Mesendoderm (in vitro differentiated cells): ENCODE data around the gene PFDN2.

Source experiments
- DNase-seq: peaks from one replicate; pipeline ENCODE4 v3.0.0; 2013
- H2AK5ac ChIP-seq: 2 replicates; pipeline ENCODE4 v1.6.1; 2013; ENCODE audit warnings: low read length, inconsistent platforms
- H2BK120ac ChIP-seq: 2 replicates; pipeline ENCODE4 v1.6.1; 2013; ENCODE audit warnings: low read depth, mild to moderate bottlenecking, low read length, moderate library complexity, mixed read lengths
- H2BK15ac ChIP-seq: replicated peaks from 2 replicates; pipeline ENCODE4 v1.6.1; 2013; ENCODE audit warnings: low read depth, mild to moderate bottlenecking, moderate library complexity
- H2BK5ac ChIP-seq: 2 replicates; pipeline ENCODE4 v1.6.1; 2013; ENCODE audit warnings: low read length, inconsistent platforms
- H3K18ac ChIP-seq: 2 replicates; pipeline ENCODE4 v1.6.1; 2013; ENCODE audit warnings: mild to moderate bottlenecking, low read length, mixed read lengths
- H3K23ac ChIP-seq: one replicate; pipeline ENCODE4 v1.6.1; 2013; ENCODE audit warnings: low read length
- H3K27ac ChIP-seq: 2 replicates; pipeline ENCODE4 v1.5.1; 2013; ENCODE audit warnings: low read depth, mild to moderate bottlenecking, inconsistent platforms, low read length, moderate library complexity
- H3K27me3 ChIP-seq: 2 replicates; pipeline ENCODE4 v1.6.1; 2013; ENCODE audit warnings: low read length, control low read depth, mild to moderate bottlenecking, inconsistent platforms; ENCODE audit not compliant: insufficient read depth, poor library complexity
- H3K36me3 ChIP-seq: 2 replicates; pipeline ENCODE4 v1.6.1; 2013; ENCODE audit warnings: low read length, inconsistent platforms; ENCODE audit not compliant: control insufficient read depth, insufficient read depth
- H3K4ac ChIP-seq: one replicate; pipeline ENCODE4 v1.6.1; 2013; ENCODE audit warnings: low read depth, mild to moderate bottlenecking, low read length, moderate library complexity
- H3K4me1 ChIP-seq: 2 replicates; pipeline ENCODE4 v1.6.1; 2013; ENCODE audit warnings: low read depth, low read length, inconsistent platforms; ENCODE audit not compliant: control insufficient read depth
- H3K4me2 ChIP-seq: 2 replicates; pipeline ENCODE4 v1.6.1; 2013; ENCODE audit warnings: low read length
- H3K4me3 ChIP-seq: 2 replicates; pipeline ENCODE4 v1.5.1; 2013; ENCODE audit warnings: mild to moderate bottlenecking, low read length
- H3K56ac ChIP-seq: one replicate; pipeline ENCODE4 v1.6.1; 2013; ENCODE audit warnings: low read length
- H3K79me1 ChIP-seq: 2 replicates; pipeline ENCODE4 v1.6.1; 2013; ENCODE audit warnings: low read length, inconsistent platforms
- H3K79me2 ChIP-seq: 2 replicates; pipeline ENCODE4 v1.6.1; 2013; ENCODE audit warnings: mild to moderate bottlenecking, low read length; ENCODE audit not compliant: control insufficient read depth, insufficient read depth
- H3K9ac ChIP-seq: 2 replicates; pipeline ENCODE4 v1.6.1; 2013; ENCODE audit warnings: low read length, inconsistent platforms
- H4K5ac ChIP-seq: one replicate; pipeline ENCODE4 v1.6.1; 2013; ENCODE audit warnings: low read length
- H4K8ac ChIP-seq: one replicate; pipeline ENCODE4 v1.6.1; 2013; ENCODE audit warnings: low read depth, mild to moderate bottlenecking, control low read depth, low read length, moderate library complexity
- WGBS: extraction: QIAGEN DNeasy Blood & Tissue Kit; methylation state at CpG from one replicate; pipeline ENCODE4 v1.1.7; 2013; ENCODE audit warnings: low lambda C conversion rate, missing lambda C conversion rate; ENCODE audit not compliant: insufficient coverage; ENCODE audit errors: extremely low coverage; 5-methylcytosine and 5-hydroxymethylcytosine counted together

The PFDN2 gene

GRCh38 chr1:161100556-161100955 is 17.3 kb downstream of the PFDN2 start:
- no peak overlapping the region for H3K27ac ChIP-seq
- no peak overlapping the region for H4K5ac ChIP-seq
- H2AK5ac ChIP-seq: no peak overlapping the region
- H3K4me2 ChIP-seq: no peak overlapping the region
- H3K79me2 ChIP-seq: no peaks in the 10 kb centered on the region
- no peaks in the 10 kb centered on the region for H3K36me3 ChIP-seq
- no peak overlapping the region for H3K4ac ChIP-seq
- H2BK5ac ChIP-seq: no peak overlapping the region
- H4K8ac ChIP-seq: no peak overlapping the region
- no peak for DNase-seq
- H3K18ac ChIP-seq: no peak overlapping the region
- H3K23ac ChIP-seq: no peak overlapping the region
- H3K27me3 ChIP-seq: no peaks in the 10 kb centered on the region
- no peak overlapping the region for H3K4me3 ChIP-seq
- no peak overlapping the region for H2BK15ac ChIP-seq
- H3K4me1 ChIP-seq: no peaks in the 10 kb centered on the region
- peaks cover 1% of the 10 kb centered on the region for H3K79me1 ChIP-seq
- no CpG with 5 or more reads among the region's 2 CpGs for WGBS
- no peak overlapping the region for H2BK120ac ChIP-seq
- H3K9ac ChIP-seq: no peak overlapping the region
- no peak overlapping the region for H3K56ac ChIP-seq

GRCh38 chr1:161099090-161099802 is 18.6 kb downstream of the PFDN2 start:
- no CpG with 5 or more reads among the region's 9 CpGs for WGBS
- Histone ChIP-seq H3K23ac (no peak overlapping the region), H3K27me3 (no peaks in the 10 kb centered on the region), H4K5ac (no peak overlapping the region), H3K18ac (no peak overlapping the region), H2BK120ac (no peak overlapping the region), H3K4me2 (peak overlapping the region; percentile 94), H3K79me1 (peaks cover 1% of the 10 kb centered on the region), H3K79me2 (no peaks in the 10 kb centered on the region), H2AK5ac (no peak overlapping the region), H3K4me1 (no peaks in the 10 kb centered on the region), H2BK15ac (no peak overlapping the region), H3K4ac (no peak overlapping the region), H3K36me3 (no peaks in the 10 kb centered on the region), H2BK5ac (no peak overlapping the region), H3K27ac (no peak overlapping the region), H3K4me3 (no peak overlapping the region), H3K56ac (peak overlapping the region; percentile 60), H3K9ac (no peak overlapping the region), H4K8ac (no peak overlapping the region)
- DNase-seq: no peak

- Histone ChIP-seq H3K4me3 (peak within 1 kb of the TSS; percentile 86), H3K4me1 (no peaks in the 10 kb centered on the region), H2AK5ac (no peak within 1 kb of the TSS), H3K79me1 (peaks cover 1% of the 10 kb centered on the region), H3K27me3 (no peaks in the 10 kb centered on the region), H2BK15ac (no peak within 1 kb of the TSS), H3K56ac (peak within 1 kb of the TSS; percentile 97), H3K9ac (peak within 1 kb of the TSS; percentile 95), H3K18ac (no peak within 1 kb of the TSS), H2BK5ac (no peak within 1 kb of the TSS), H2BK120ac (no peak within 1 kb of the TSS), H3K36me3 (no peaks in the 10 kb centered on the region), H3K4ac (no peak within 1 kb of the TSS), H3K79me2 (no peaks in the 10 kb centered on the region), H3K27ac (no peak within 1 kb of the TSS), H4K5ac (no peak within 1 kb of the TSS), H4K8ac (no peak within 1 kb of the TSS), H3K23ac (no peak within 1 kb of the TSS), H3K4me2 (peak within 1 kb of the TSS; percentile 96)
- no CpG with 5 or more reads among the region's 71 CpGs for WGBS
- peak; percentile 98 for DNase-seq
These were observed 19.4 kb downstream of the PFDN2 start, which contains the start of gene KLHDC9 for GRCh38 chr1:161098210-161099068. TSS of gene KLHDC9 (plus strand) at chr1:161098361. CDS start at chr1:161098536, 175 bp downstream.

GRCh38 chr1:161096530-161096929 is 21.3 kb downstream of the PFDN2 start:
- H3K4ac ChIP-seq: no peak overlapping the region
- no peak overlapping the region for H3K18ac ChIP-seq
- no peak overlapping the region for H2AK5ac ChIP-seq
- no peak overlapping the region for H3K27ac ChIP-seq
- H3K4me1 ChIP-seq: no peaks in the 10 kb centered on the region
- H3K4me3 ChIP-seq: no peak overlapping the region
- no peak overlapping the region for H3K23ac ChIP-seq
- DNase-seq: no peak
- no CpG with 5 or more reads among the region's 1 CpG for WGBS
- H3K36me3 ChIP-seq: no peaks in the 10 kb centered on the region
- no peak overlapping the region for H2BK120ac ChIP-seq
- no peak overlapping the region for H3K9ac ChIP-seq
- H3K4me2 ChIP-seq: no peak overlapping the region
- H2BK15ac ChIP-seq: no peak overlapping the region
- no peak overlapping the region for H4K5ac ChIP-seq
- H3K56ac ChIP-seq: no peak overlapping the region
- no peak overlapping the region for H2BK5ac ChIP-seq
- no peaks in the 10 kb centered on the region for H3K27me3 ChIP-seq
- no peaks in the 10 kb centered on the region for H3K79me2 ChIP-seq
- H4K8ac ChIP-seq: no peak overlapping the region
- no peaks in the 10 kb centered on the region for H3K79me1 ChIP-seq

- H3K4ac ChIP-seq: no peak overlapping the region
- H4K5ac ChIP-seq: no peak overlapping the region
- H3K56ac ChIP-seq: no peak overlapping the region
- H2AK5ac ChIP-seq: no peak overlapping the region
- H3K4me2 ChIP-seq: no peak overlapping the region
- no peaks in the 10 kb centered on the region for H3K27me3 ChIP-seq
- no peak overlapping the region for H2BK120ac ChIP-seq
- DNase-seq: no peak
- H3K79me1 ChIP-seq: no peaks in the 10 kb centered on the region
- H3K27ac ChIP-seq: no peak overlapping the region
- H3K18ac ChIP-seq: no peak overlapping the region
- no peak overlapping the region for H4K8ac ChIP-seq
- H2BK5ac ChIP-seq: no peak overlapping the region
- H3K79me2 ChIP-seq: no peaks in the 10 kb centered on the region
- WGBS: no CpG with 5 or more reads among the region's 2 CpGs
- no peak overlapping the region for H3K4me3 ChIP-seq
- no peak overlapping the region for H2BK15ac ChIP-seq
- no peaks in the 10 kb centered on the region for H3K36me3 ChIP-seq
- no peaks in the 10 kb centered on the region for H3K4me1 ChIP-seq
- no peak overlapping the region for H3K9ac ChIP-seq
- H3K23ac ChIP-seq: no peak overlapping the region
These were observed 21.8 kb downstream of the PFDN2 start for GRCh38 chr1:161096015-161096414.
